ENCODE measurements around the gene ZDHHC7.

Gene ZDHHC7

GRCh38 chr16:85025781-85026653 lies 14.7 kb upstream of the ZDHHC7 start:
- TF ChIP-seq CTCF (IDR thresholded peaks at IDR 0.05; ENCODE audit: poor library complexity, severe bottlenecking): no peak
- no peak for DNase-seq (ENCODE audit: low spot score)
- Histone ChIP-seq H3K9me3 (ENCODE audit: severe bottlenecking) (no peaks in the 10 kb centered on the region), H3K4me3 (ENCODE audit: severe bottlenecking) (no peak overlapping the region), H3K27ac (ENCODE audit: poor library complexity, severe bottlenecking) (no peak overlapping the region), H3K36me3 (ENCODE audit: low read depth) (no peaks in the 10 kb centered on the region), H3K27me3 (ENCODE audit: insufficient read depth, poor library complexity, severe bottlenecking) (no peaks in the 10 kb centered on the region), H3K4me1 (ENCODE audit: insufficient read depth, poor library complexity, severe bottlenecking) (peaks cover 24% of the 10 kb centered on the region)
- no peak for ATAC-seq (ENCODE audit: low read depth)

- TF ChIP-seq CTCF (IDR thresholded peaks at IDR 0.05; ENCODE audit: poor library complexity, severe bottlenecking): no peak
- no peak overlapping the region for H3K4me3 ChIP-seq (ENCODE audit: severe bottlenecking)
- H3K36me3 ChIP-seq (ENCODE audit: low read depth): no peaks in the 10 kb centered on the region
- no peaks in the 10 kb centered on the region for H3K4me1 ChIP-seq (ENCODE audit: insufficient read depth, poor library complexity, severe bottlenecking)
- no peak overlapping the region for H3K27ac ChIP-seq (ENCODE audit: poor library complexity, severe bottlenecking)
- DNase-seq (ENCODE audit: low spot score): no peak
- H3K27me3 ChIP-seq (ENCODE audit: insufficient read depth, poor library complexity, severe bottlenecking): no peaks in the 10 kb centered on the region
- peak; percentile 58 for ATAC-seq (ENCODE audit: low read depth)
- H3K9me3 ChIP-seq (ENCODE audit: severe bottlenecking): no peaks in the 10 kb centered on the region
Observed at GRCh38 chr16:85019659-85020245, 8.4 kb upstream of the ZDHHC7 start.

GRCh38 chr16:85018529-85019236 lies 7.3 kb upstream of the ZDHHC7 start:
- Histone ChIP-seq H3K9me3 (ENCODE audit: severe bottlenecking) (no peaks in the 10 kb centered on the region), H3K27me3 (ENCODE audit: insufficient read depth, poor library complexity, severe bottlenecking) (no peaks in the 10 kb centered on the region), H3K4me1 (ENCODE audit: insufficient read depth, poor library complexity, severe bottlenecking) (no peaks in the 10 kb centered on the region), H3K36me3 (ENCODE audit: low read depth) (no peaks in the 10 kb centered on the region), H3K27ac (ENCODE audit: poor library complexity, severe bottlenecking) (no peak overlapping the region), H3K4me3 (ENCODE audit: severe bottlenecking) (no peak overlapping the region)
- DNase-seq (ENCODE audit: low spot score) (no peak), ATAC-seq (ENCODE audit: low read depth) (no peak; the same call in 2 of the 3 replicates)
- TF ChIP-seq CTCF (IDR thresholded peaks at IDR 0.05; ENCODE audit: poor library complexity, severe bottlenecking): no peak

GRCh38 chr16:85017633-85018032 lies 6.3 kb upstream of the ZDHHC7 start:
- Histone ChIP-seq H3K4me1 (ENCODE audit: insufficient read depth, poor library complexity, severe bottlenecking) (no peaks in the 10 kb centered on the region), H3K9me3 (ENCODE audit: severe bottlenecking) (no peaks in the 10 kb centered on the region), H3K27ac (ENCODE audit: poor library complexity, severe bottlenecking) (no peak overlapping the region), H3K27me3 (ENCODE audit: insufficient read depth, poor library complexity, severe bottlenecking) (no peaks in the 10 kb centered on the region), H3K36me3 (ENCODE audit: low read depth) (no peaks in the 10 kb centered on the region), H3K4me3 (ENCODE audit: severe bottlenecking) (no peak overlapping the region)
- no peak for TF ChIP-seq CTCF (IDR thresholded peaks at IDR 0.05; ENCODE audit: poor library complexity, severe bottlenecking)
- DNase-seq (ENCODE audit: low spot score) (no peak), ATAC-seq (ENCODE audit: low read depth) (no peak)

All from RWPE2 (cell line).